ENCODE data around the gene ABCF3. TPM values are rescaled to one million over a fixed set of nuclear protein-coding genes. Genes with fewer than 3 reads are reported as not detected.

Gene ABCF3
- polyA plus RNA-seq, 3 donors from 2014 or later = 19.1 to 47.1 (median 28.9) TPM

Other genes with a start within 250 kb of the ABCF3 start
- gene ABCC5, start 168.3 kb upstream of the ABCF3 start, polyA plus RNA-seq = 10 to 100 TPM; 11.3 to 12.7 (median 11.5) TPM
- not detected for gene HTR3D, start 154.5 kb upstream of the ABCF3 start, polyA plus RNA-seq
- gene HTR3C, start 133.2 kb upstream of the ABCF3 start, polyA plus RNA-seq = not detected
- not detected for gene HTR3E, start 89.1 kb upstream of the ABCF3 start, polyA plus RNA-seq
- gene EIF2B5, start 50.8 kb upstream of the ABCF3 start, polyA plus RNA-seq = 10 to 100 TPM; 34.6 to 51.5 (median 50.2) TPM
- 10 to 100 TPM; 12.7 to 13.4 (median 13.2) TPM for gene DVL3, start 30.8 kb upstream of the ABCF3 start, polyA plus RNA-seq
- gene AP2M1, start 11.3 kb upstream of the ABCF3 start, polyA plus RNA-seq = 100 to 1,000 TPM; 270 to 364 (median 329) TPM
- not detected for gene VWA5B2, start 43.4 kb downstream of the ABCF3 start, polyA plus RNA-seq
- 10 to 100 TPM; 35.7 to 62.5 (median 46.8) TPM for gene ALG3, start 62.8 kb downstream of the ABCF3 start, polyA plus RNA-seq
- 1 to 10 TPM; 1.7 to 5.4 (median 3.3) TPM for gene EEF1AKMT4, start 63.5 kb downstream of the ABCF3 start, polyA plus RNA-seq
- not detected for gene CAMK2N2, start 75.4 kb downstream of the ABCF3 start, polyA plus RNA-seq
- not detected for gene ECE2, start 89.8 kb downstream of the ABCF3 start, polyA plus RNA-seq
- 100 to 1,000 TPM; 169 to 295 (median 250) TPM for gene PSMD2, start 113.0 kb downstream of the ABCF3 start, polyA plus RNA-seq
- 10 to 100 TPM in 2 of 3 donors, 1 to 10 TPM in 1; 6.4 to 55.9 (median 13.4) TPM for gene EIF4G1, start 128.4 kb downstream of the ABCF3 start, polyA plus RNA-seq
- gene FAM131A, start 151.4 kb downstream of the ABCF3 start, polyA plus RNA-seq = 1 to 10 TPM; 2.4 to 3.0 (median 2.8) TPM
- under 1 TPM in 2 of 3 donors, not detected in 1; 0.57 to 0.76 TPM for gene CLCN2, start 175.4 kb downstream of the ABCF3 start, polyA plus RNA-seq
- 10 to 100 TPM; 57.2 to 61.2 (median 59.5) TPM for gene POLR2H, start 175.5 kb downstream of the ABCF3 start, polyA plus RNA-seq
- not detected for gene THPO, start 192.0 kb downstream of the ABCF3 start, polyA plus RNA-seq
- gene CHRD, start 193.9 kb downstream of the ABCF3 start, polyA plus RNA-seq = not detected